ENCODE data around the gene TXNL4B.

The TXNL4B gene

DNA sequence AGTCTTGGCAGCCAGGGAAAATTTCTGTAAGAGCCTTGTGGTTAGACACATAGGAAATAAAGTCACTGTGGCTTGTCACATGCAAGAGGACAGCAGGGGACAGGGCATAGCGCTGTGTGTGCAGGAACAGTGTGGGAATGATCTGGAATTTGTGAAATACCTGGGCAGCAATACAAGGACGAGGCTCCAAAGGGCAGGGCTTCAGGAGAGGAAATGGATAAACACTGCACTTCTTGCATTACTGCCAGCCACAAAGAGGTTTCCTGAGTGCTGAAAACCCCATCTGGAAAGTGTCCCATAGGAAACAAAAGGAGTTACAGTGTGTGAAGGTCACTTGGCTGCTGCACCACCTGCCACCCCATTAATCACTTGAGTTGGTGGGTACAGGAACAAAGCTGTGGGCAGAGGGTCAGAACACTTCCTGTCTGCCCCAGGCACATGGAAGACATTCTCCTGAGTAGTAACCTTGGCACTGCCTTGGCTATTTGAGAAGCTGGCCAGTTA lies 51.2 kb downstream of the TXNL4B start (continued):
- TF ChIP-seq ZBTB7A (tag by site-specific recombination; IDR thresholded peaks at IDR 0.05; ENCODE audit: low read depth) = no peak
- TF ChIP-seq, protein P1, sequence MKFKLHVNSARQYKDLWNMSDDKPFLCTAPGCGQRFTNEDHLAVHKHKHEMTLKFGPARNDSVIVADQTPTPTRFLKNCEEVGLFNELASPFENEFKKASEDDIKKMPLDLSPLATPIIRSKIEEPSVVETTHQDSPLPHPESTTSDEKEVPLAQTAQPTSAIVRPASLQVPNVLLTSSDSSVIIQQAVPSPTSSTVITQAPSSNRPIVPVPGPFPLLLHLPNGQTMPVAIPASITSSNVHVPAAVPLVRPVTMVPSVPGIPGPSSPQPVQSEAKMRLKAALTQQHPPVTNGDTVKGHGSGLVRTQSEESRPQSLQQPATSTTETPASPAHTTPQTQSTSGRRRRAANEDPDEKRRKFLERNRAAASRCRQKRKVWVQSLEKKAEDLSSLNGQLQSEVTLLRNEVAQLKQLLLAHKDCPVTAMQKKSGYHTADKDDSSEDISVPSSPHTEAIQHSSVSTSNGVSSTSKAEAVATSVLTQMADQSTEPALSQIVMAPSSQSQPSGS (tag by site-specific recombination; IDR thresholded peaks at IDR 0.05; ENCODE audit: low read depth) = no peak

DNA sequence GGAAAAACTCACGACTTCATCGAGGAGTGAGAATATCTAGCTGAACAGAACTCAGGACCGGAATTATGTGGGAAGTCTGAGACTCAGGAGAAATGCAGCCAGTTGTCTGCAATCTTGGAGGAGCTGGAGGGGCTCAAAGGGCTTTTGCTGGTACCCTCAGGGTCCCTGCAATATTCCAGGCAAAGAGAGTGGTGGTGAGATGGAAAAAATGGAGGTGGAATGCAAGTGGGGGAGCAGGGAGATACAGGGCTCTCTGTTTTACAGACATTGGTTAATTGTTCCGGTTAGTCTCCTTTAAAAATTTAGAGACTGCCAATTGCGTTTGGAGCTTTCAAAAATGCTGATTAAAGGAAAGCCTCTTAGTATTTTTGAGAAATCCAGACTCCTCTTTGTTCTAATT lies 57.3 kb downstream of the TXNL4B start:
- Histone ChIP-seq H3K4me1 (ENCODE audit: control insufficient read depth, insufficient read depth, low read length) (no peaks in the 10 kb centered on the region), H3K27ac (ENCODE audit: extremely low read depth, low read depth, low read length) (no peak overlapping the region), H3K36me3 (ENCODE audit: control insufficient read depth in 2 of 2, insufficient read depth in 1 of 2, low read length in 2 of 2) (no peaks in the 10 kb centered on the region), H3K9me3 (ENCODE audit: control insufficient read depth, insufficient read depth, low read depth, low read length) (no peaks in the 10 kb centered on the region), H3K4me3 (ENCODE audit: low read depth, low read length) (no peak overlapping the region)
- CTCF ChIA-PET = interaction anchor here (0.6 kb wide), 1 partner anchor 497 kb away, joined by 3 read pairs; no protein-coding TSS in a partner anchor
- POLR2A ChIA-PET = no interaction called here
- TF ChIP-seq ZNF626 (tag by site-specific recombination; IDR thresholded peaks at IDR 0.05) (no peak), ZNF324 (tag by site-specific recombination; IDR thresholded peaks at IDR 0.05) (no peak), SP7 (tag by site-specific recombination; IDR thresholded peaks at IDR 0.05) (no peak), RBAK (tag by site-specific recombination; IDR thresholded peaks at IDR 0.05) (no peak), ZNF510 (tag by site-specific recombination; IDR thresholded peaks at IDR 0.05; ENCODE audit: insufficient replicate concordance) (no peak), ZNF138 (tag by site-specific recombination; IDR thresholded peaks at IDR 0.05; ENCODE audit: borderline replicate concordance) (no peak), ZEB2 (tag by site-specific recombination; IDR thresholded peaks at IDR 0.05) (no peak), ZFP3 (tag by site-specific recombination; IDR thresholded peaks at IDR 0.05; ENCODE audit: low read depth) (no peak), ZNF677 (tag by site-specific recombination; IDR thresholded peaks at IDR 0.05) (no peak), ZNF571 (tag by site-specific recombination; IDR thresholded peaks at IDR 0.05) (no peak), MYNN (tag by site-specific recombination; IDR thresholded peaks at IDR 0.05; ENCODE audit: borderline replicate concordance) (no peak), ZNF747 (tag by site-specific recombination; IDR thresholded peaks at IDR 0.05) (no peak), ZNF248 (tag by site-specific recombination; IDR thresholded peaks at IDR 0.05) (no peak), MZF1 (tag by site-specific recombination; IDR thresholded peaks at IDR 0.05; ENCODE audit: borderline replicate concordance) (no peak), ZNF776 (tag by site-specific recombination; IDR thresholded peaks at IDR 0.05; ENCODE audit: borderline replicate concordance) (no peak), KLF9 (tag by site-specific recombination; IDR thresholded peaks at IDR 0.05; ENCODE audit: low read depth) (no peak), ZNF48 (tag by site-specific recombination; IDR thresholded peaks at IDR 0.05) (no peak)
- TF ChIP-seq, protein P2, sequence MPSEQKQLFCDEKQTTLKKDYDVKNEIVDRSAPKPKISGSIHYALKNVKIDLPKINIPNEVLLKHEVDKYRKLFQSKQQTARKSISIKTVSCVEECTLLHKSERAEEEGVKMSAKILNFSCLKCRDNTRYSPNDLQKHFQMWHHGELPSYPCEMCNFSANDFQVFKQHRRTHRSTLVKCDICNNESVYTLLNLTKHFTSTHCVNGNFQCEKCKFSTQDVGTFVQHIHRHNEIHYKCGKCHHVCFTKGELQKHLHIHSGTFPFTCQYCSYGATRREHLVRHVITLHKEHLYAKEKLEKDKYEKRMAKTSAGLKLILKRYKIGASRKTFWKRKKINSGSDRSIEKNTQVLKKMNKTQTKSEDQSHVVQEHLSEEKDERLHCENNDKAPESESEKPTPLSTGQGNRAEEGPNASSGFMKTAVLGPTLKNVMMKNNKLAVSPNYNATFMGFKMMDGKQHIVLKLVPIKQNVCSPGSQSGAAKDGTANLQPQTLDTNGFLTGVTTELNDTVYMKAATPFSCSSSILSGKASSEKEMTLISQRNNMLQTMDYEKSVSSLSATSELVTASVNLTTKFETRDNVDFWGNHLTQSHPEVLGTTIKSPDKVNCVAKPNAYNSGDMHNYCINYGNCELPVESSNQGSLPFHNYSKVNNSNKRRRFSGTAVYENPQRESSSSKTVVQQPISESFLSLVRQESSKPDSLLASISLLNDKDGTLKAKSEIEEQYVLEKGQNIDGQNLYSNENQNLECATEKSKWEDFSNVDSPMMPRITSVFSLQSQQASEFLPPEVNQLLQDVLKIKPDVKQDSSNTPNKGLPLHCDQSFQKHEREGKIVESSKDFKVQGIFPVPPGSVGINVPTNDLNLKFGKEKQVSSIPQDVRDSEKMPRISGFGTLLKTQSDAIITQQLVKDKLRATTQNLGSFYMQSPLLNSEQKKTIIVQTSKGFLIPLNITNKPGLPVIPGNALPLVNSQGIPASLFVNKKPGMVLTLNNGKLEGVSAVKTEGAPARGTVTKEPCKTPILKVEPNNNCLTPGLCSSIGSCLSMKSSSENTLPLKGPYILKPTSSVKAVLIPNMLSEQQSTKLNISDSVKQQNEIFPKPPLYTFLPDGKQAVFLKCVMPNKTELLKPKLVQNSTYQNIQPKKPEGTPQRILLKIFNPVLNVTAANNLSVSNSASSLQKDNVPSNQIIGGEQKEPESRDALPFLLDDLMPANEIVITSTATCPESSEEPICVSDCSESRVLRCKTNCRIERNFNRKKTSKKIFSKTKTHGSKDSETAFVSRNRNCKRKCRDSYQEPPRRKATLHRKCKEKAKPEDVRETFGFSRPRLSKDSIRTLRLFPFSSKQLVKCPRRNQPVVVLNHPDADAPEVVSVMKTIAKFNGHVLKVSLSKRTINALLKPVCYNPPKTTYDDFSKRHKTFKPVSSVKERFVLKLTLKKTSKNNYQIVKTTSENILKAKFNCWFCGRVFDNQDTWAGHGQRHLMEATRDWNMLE (tag by site-specific recombination; conservative IDR thresholded peaks at IDR 0.05; ENCODE audit: low read depth) = no peak
- TF ChIP-seq, protein P3, sequence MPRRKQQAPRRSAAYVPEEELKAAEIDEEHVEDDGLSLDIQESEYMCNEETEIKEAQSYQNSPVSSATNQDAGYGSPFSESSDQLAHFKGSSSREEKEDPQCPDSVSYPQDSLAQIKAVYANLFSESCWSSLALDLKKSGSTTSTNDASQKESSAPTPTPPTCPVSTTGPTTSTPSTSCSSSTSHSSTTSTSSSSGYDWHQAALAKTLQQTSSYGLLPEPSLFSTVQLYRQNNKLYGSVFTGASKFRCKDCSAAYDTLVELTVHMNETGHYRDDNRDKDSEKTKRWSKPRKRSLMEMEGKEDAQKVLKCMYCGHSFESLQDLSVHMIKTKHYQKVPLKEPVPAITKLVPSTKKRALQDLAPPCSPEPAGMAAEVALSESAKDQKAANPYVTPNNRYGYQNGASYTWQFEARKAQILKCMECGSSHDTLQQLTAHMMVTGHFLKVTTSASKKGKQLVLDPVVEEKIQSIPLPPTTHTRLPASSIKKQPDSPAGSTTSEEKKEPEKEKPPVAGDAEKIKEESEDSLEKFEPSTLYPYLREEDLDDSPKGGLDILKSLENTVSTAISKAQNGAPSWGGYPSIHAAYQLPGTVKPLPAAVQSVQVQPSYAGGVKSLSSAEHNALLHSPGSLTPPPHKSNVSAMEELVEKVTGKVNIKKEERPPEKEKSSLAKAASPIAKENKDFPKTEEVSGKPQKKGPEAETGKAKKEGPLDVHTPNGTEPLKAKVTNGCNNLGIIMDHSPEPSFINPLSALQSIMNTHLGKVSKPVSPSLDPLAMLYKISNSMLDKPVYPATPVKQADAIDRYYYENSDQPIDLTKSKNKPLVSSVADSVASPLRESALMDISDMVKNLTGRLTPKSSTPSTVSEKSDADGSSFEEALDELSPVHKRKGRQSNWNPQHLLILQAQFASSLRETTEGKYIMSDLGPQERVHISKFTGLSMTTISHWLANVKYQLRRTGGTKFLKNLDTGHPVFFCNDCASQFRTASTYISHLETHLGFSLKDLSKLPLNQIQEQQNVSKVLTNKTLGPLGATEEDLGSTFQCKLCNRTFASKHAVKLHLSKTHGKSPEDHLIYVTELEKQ (tag by site-specific recombination; IDR thresholded peaks at IDR 0.05; ENCODE audit: borderline replicate concordance) = no peak

Data from HEK293 (cell line).